Stimulated activated CD8-positive, alpha-beta memory T cell treated with anti-CD3 and anti-CD28 coated beads, Interleukin-4, amount 100 ng/mL, for 24 hours (primary cell): ENCODE results near the gene MYLK.
"Not testable (repeated sequence)": the region's sequence is repeated elsewhere in the genome, so short reads cannot be mapped to it uniquely, and the experiment has no call there.

Experiments used
- DNase-seq: peaks from one replicate; pipeline ENCODE4 v3.0.0-alpha.2; 2020; ENCODE audit warnings: low read depth

Gene MYLK

GRCh38 chr3:123622766-123623165 lies 261.4 kb downstream of the MYLK start:
- no peak for DNase-seq

GRCh38 chr3:123621850-123622189 lies 262.3 kb downstream of the MYLK start:
- no peak for DNase-seq

- DNase-seq = no peak
Observed at GRCh38 chr3:123621186-123621849, 262.8 kb downstream of the MYLK start.

GRCh38 chr3:123620343-123620742 lies 263.8 kb downstream of the MYLK start:
- DNase-seq = no peak

GRCh38 chr3:123618768-123619484 lies 265.2 kb downstream of the MYLK start:
- no peak for DNase-seq

GRCh38 chr3:123618076-123618708 lies 265.9 kb downstream of the MYLK start:
- no peak for DNase-seq

GRCh38 chr3:123616593-123616992 lies 267.5 kb downstream of the MYLK start:
- DNase-seq = no peak

- no peak for DNase-seq
Observed at GRCh38 chr3:123613543-123613942, 270.6 kb downstream of the MYLK start.

- not testable (repeated sequence) for DNase-seq
Observed at GRCh38 chr3:123611674-123612073, 272.5 kb downstream of the MYLK start.

GRCh38 chr3:123611082-123611481 lies 273.1 kb downstream of the MYLK start:
- DNase-seq = no peak

GRCh38 chr3:123610331-123610730 lies 273.8 kb downstream of the MYLK start:
- no peak for DNase-seq

- DNase-seq = no peak
Observed at GRCh38 chr3:123609063-123609462, 275.1 kb downstream of the MYLK start.

GRCh38 chr3:123608263-123608937 lies 275.7 kb downstream of the MYLK start:
- DNase-seq = no peak

- no peak for DNase-seq
Observed at GRCh38 chr3:123606527-123606926, 277.6 kb downstream of the MYLK start.

- DNase-seq = no peak
Observed at GRCh38 chr3:123605789-123606234, 278.3 kb downstream of the MYLK start.

GRCh38 chr3:123603153-123603552 lies 281.0 kb downstream of the MYLK start:
- DNase-seq = not testable (repeated sequence)

- no peak for DNase-seq
Observed at GRCh38 chr3:123602325-123602724, 281.8 kb downstream of the MYLK start.

- not testable (repeated sequence) for DNase-seq
Observed at GRCh38 chr3:123600863-123601262, 283.3 kb downstream of the MYLK start.

- no peak for DNase-seq
Observed at GRCh38 chr3:123597561-123597960, 286.6 kb downstream of the MYLK start.

GRCh38 chr3:123595396-123596180 lies 288.5 kb downstream of the MYLK start:
- no peak for DNase-seq

- DNase-seq = no peak
Observed at GRCh38 chr3:123593381-123593780, 290.8 kb downstream of the MYLK start.
